KOPT-K1 (cell line): ENCODE data around the gene PPP2R2B.

Source experiments
- H3K27ac ChIP-seq: fragments of 200-600 bp; sonication (generic); 2 replicates; pipeline ENCODE4 v1.5.1; 2016; ENCODE audit warnings: antibody characterized with exemption, mild to moderate bottlenecking, low read depth, low read length; ENCODE audit not compliant: poor library complexity, severe bottlenecking
- H3K36me3 ChIP-seq: fragments of 200-600 bp; sonication (generic); 2 replicates; pipeline ENCODE4 v1.5.1; 2017; ENCODE audit warnings: antibody characterized with exemption, mild to moderate bottlenecking, low read length, moderate library complexity; ENCODE audit not compliant: insufficient read depth
- H3K9me3 ChIP-seq: fragments of 200-600 bp; sonication (generic); 2 replicates; pipeline ENCODE4 v1.5.1; 2017; ENCODE audit warnings: antibody characterized with exemption, low read length, mild to moderate bottlenecking; ENCODE audit not compliant: insufficient read depth, poor library complexity, severe bottlenecking

The PPP2R2B gene

GRCh38 chr5:146867996-146868708, 10.4 kb downstream of the PPP2R2B start:
- H3K9me3 ChIP-seq, result no peaks in the 10 kb centered on the region
- H3K36me3 ChIP-seq, result no peaks in the 10 kb centered on the region
- H3K27ac ChIP-seq, result no peak overlapping the region

GRCh38 chr5:146866263-146866662, 12.3 kb downstream of the PPP2R2B start:
- Histone ChIP-seq H3K36me3 (no peaks in the 10 kb centered on the region), H3K27ac (no peak overlapping the region), H3K9me3 (no peaks in the 10 kb centered on the region)

DNA sequence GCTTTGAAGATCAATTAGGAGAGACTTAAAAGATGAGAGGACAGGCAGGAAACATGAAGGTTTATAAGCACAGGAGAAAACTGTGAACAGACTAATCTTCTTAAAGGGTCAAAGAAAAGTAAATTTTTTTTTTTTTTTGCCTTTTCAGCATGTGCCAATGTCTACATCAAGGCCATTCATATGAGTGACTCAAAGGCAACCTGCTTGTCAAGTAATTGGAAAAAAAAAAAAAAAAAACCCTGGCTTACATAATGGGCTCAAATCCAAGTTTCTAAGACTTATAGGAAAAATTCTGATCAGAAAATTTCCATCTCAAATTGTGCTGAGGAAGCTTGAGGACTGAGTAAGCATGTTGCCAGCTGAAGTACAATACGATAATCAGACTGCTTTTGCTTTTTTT, 15.9 kb downstream of the PPP2R2B start:
- Histone ChIP-seq H3K36me3 (no peaks in the 10 kb centered on the region), H3K9me3 (no peaks in the 10 kb centered on the region), H3K27ac (no peak overlapping the region)

DNA sequence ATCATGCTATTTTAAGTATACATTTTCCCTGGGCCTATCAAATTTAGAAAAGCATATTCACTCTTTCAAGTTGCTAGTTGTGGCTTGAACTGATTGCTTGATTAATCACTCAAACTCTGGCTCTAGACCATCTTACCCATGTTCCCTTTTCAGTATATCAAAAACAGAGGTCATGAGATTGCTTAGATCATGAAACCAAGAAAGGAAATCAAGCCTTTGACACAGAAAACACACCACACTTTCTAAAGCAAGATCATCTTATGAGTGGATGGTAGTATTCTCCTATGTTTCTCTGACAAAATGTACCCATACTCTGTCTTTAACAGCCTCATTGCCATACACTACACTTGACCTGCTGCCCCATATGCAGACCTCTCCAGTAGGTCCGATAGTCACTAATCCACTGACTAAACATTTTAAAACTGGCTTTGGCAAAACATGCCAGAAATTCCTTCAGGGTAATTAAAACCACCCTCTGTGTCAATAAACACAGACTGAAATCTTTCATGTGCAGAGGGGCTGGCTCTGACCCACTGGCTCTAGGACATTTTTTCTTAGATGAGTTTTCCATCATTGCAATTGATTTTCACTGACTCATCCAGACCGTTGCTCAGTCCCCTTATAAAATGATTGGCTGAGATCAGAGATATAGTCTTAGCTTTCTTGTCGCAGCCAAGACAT, 18.2 kb downstream of the PPP2R2B start:
- Histone ChIP-seq H3K27ac (no peak overlapping the region), H3K9me3 (no peaks in the 10 kb centered on the region), H3K36me3 (no peaks in the 10 kb centered on the region)

DNA sequence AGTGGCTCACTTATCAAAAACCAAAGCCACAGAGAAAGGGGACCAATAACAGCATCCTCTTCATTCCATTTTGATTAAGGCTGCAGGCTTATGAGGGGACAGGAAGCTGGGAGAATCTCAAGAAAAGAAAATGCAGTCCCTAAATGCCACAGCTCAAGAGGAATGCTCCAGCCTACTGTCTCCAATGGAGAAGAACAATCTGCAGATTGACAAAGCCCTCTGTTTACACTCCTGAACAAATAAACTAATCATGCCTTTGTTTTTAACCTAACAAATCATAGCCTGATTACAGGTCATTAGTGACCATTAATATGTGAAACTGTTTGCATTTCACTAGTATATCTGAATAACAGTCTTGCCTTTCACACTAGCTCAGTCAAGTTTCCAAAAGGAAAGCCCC, 26.5 kb downstream of the PPP2R2B start:
- no peaks in the 10 kb centered on the region for H3K36me3 ChIP-seq
- no peaks in the 10 kb centered on the region for H3K9me3 ChIP-seq
- no peak overlapping the region for H3K27ac ChIP-seq

- no peaks in the 10 kb centered on the region for H3K36me3 ChIP-seq
- no peak overlapping the region for H3K27ac ChIP-seq
- H3K9me3 ChIP-seq, result no peaks in the 10 kb centered on the region
Observed at GRCh38 chr5:146851133-146851532, 27.4 kb downstream of the PPP2R2B start.

DNA sequence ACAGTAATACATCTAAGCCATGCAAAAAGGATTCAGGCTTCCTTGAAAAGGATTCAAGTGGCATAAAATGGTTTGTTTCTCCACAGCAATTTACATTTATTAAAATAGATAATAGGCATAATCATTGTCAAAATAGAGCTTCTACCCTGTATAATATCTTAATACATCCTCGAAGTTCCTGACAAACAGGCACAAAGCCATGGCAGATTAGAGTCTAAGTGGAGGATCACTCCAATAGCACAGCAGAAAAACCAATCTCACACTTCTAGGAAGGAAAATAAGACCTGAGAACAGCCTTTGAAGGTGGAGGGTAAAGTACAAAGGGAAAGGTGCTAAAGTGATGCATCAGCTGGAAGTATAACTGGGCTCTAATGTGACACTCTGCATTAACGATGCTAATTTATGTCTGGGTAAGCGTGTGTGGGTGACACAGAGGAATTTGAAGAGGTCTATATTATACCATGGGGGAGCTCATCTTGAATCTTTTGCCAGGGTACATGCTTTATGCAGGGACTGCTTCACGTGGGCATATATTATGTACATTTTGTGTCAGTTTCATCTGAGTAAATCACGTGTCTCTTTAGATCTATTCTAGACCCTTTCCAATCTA, 28.8 kb downstream of the PPP2R2B start:
- no peaks in the 10 kb centered on the region for H3K9me3 ChIP-seq
- no peaks in the 10 kb centered on the region for H3K36me3 ChIP-seq
- no peak overlapping the region for H3K27ac ChIP-seq

GRCh38 chr5:146848133-146848532, 30.4 kb downstream of the PPP2R2B start:
- Histone ChIP-seq H3K36me3 (no peaks in the 10 kb centered on the region), H3K9me3 (no peaks in the 10 kb centered on the region), H3K27ac (no peak overlapping the region)

DNA sequence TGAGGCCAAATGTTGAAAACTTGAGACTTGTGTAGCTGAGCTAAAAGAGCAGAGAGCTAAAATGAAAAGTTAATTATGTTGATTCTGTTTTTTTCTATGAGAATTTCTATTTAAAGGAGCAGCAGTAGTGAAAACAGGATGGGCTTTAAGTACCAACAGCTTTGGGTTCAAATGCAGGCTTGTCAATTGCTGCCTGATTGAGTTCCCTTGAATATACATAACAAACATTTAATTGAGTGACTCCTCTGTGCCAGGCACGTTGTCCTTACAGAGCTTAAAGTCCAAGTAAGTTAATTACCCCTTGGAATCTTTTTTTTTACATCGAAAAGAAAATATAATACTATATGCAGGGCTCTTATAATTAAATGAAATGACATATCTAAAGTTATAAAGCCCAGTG, 38.5 kb downstream of the PPP2R2B start:
- Histone ChIP-seq H3K36me3 (no peaks in the 10 kb centered on the region), H3K9me3 (no peaks in the 10 kb centered on the region), H3K27ac (no peak overlapping the region)

DNA sequence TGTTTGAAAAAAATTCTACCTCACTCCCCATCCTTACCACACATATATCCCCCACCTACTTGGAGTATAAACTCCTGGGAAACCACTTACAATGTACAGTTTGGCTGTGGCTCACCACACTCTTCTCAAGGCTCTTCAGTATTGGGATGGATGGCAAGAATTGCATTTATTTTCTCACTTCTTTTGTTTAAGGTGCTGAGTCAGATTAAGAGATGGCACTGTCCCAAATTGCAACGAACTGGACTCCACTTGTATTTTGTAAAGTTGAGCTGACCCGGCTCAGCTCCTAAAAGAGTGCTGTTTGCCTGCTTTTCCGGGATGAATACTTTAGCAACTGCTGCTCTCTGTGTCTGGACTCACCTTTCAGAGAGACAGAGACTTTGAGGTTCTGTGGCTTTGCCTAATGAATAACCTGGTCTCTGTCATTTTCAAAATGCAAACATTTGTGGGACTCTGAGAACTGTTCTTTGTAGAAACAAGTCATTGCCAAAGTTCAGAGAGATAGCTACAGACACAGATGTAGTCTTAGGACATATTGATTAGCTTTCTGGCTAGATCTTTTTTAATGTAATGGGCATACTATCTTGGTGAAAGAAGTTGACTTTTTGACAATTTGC, 42.2 kb downstream of the PPP2R2B start:
- H3K9me3 ChIP-seq, result no peaks in the 10 kb centered on the region

GRCh38 chr5:146832985-146833732, 45.4 kb downstream of the PPP2R2B start:
- Histone ChIP-seq H3K27ac (no peak overlapping the region), H3K36me3 (no peaks in the 10 kb centered on the region), H3K9me3 (no peaks in the 10 kb centered on the region)

More for the DNA sequence above, 42.2 kb downstream of the PPP2R2B start:
- no peaks in the 10 kb centered on the region for H3K36me3 ChIP-seq
- no peak overlapping the region for H3K27ac ChIP-seq

GRCh38 chr5:146828385-146828784, 50.2 kb downstream of the PPP2R2B start:
- no peaks in the 10 kb centered on the region for H3K36me3 ChIP-seq
- no peaks in the 10 kb centered on the region for H3K9me3 ChIP-seq
- H3K27ac ChIP-seq, result no peak overlapping the region

GRCh38 chr5:146827901-146828300, 50.7 kb downstream of the PPP2R2B start:
- Histone ChIP-seq H3K36me3 (no peaks in the 10 kb centered on the region), H3K9me3 (no peaks in the 10 kb centered on the region), H3K27ac (no peak overlapping the region)

GRCh38 chr5:146825033-146825432, 53.5 kb downstream of the PPP2R2B start:
- no peak overlapping the region for H3K27ac ChIP-seq
- H3K36me3 ChIP-seq, result no peaks in the 10 kb centered on the region
- H3K9me3 ChIP-seq, result no peaks in the 10 kb centered on the region

- Histone ChIP-seq H3K9me3 (no peaks in the 10 kb centered on the region), H3K36me3 (no peaks in the 10 kb centered on the region), H3K27ac (no peak overlapping the region)
Observed at GRCh38 chr5:146821732-146822131, 56.8 kb downstream of the PPP2R2B start.
